ENCODE measurements around the gene AZU1.
"Not testable (repeated sequence)": the region's sequence is repeated elsewhere in the genome, so short reads cannot be mapped to it uniquely, and the experiment has no call there.

AZU1 gene

DNA sequence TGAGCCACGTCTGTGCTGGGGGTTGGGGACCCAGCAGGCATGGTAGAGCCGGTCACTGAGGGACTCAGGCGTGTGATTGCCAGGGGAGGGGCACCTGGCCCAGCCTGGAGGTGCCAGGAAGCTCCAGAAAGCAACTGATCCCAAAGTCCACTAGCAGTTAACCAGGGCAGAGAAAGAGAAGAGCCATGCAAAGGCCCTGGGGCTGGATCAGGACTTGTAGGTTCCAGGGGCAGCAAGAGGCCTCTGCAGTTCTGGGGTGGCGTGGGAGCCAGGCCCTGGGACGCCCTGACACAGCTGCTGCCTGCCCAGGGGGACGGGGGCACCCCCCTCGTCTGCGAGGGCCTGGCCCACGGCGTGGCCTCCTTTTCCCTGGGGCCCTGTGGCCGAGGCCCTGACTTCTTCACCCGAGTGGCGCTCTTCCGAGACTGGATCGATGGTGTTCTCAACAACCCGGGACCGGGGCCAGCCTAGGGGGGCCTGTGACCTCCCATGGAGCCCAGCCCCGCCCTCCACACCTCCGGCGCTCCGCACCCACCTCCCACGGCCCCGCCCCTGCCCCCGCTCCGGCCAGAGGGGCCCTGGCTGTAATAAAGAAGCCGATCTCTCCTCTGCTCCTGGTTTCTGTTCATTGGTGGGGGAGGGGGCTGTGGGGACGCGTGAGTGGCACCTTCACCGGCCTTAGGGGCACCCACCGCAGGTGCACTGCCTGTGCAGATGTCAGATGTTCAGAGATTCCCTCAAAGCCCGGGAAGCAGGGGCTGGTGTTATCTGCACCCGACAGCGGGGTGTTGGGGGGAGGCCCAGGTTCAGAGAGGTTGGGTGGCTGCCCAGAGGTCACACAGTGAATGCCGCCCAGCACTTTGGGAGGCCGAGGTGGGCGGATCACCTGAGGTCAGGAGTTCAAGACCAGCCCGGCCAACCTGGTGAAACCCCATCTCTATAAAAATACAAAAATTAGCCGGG lies 4.1 kb downstream of the AZU1 start:
- no peak for DNase-seq (ENCODE audit: low read depth)

DNA sequence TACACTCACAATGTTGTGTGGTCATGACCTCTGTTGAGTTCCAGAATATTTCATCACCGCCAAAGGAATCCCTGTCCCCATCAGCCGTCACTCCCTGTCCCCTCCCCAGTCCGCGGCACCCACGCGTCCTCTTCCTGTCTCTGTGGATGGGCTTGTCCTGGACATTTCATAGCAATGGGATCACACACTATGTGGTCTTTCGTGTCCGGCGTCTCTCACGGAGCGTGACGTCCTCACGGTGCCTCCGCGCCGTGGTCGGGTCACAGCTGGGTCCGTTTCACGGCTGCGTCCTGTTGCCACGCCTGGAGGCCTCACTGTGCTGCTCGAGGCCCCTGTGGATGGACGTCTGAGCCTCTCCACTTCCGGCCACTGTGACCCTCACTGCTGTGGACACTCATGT lies 6.6 kb downstream of the AZU1 start:
- DNase-seq (ENCODE audit: low read depth), result no peak

DNA sequence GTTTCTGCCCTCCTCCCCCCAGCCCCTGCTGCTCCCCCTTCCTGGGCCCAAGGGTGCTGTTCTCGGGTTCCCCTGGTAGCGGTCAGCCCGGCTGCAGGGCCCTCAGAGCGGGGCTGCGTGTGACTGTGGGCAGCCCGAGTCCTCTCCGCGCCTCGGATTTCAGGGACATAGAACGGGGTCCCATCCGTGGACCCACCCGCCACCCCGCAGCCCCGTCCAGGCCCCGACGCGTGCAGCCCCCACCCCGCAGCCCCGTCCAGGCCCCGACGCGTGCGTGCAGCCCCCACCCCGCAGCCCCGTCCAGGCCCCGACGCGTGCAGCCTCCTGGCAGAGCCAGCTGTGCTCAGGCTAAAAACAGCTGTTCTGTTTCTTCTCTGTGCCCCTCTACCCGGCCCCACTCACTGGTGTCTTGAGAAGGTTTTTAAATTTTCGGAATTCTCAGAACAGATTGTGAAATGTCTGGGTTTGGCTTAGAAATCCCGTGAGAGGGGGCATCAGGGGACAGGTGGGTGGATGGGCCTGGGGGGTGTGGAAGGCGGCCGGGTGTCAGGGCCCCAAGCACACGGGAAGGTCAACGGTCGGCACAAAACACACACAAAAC lies 7.7 kb downstream of the AZU1 start:
- DNase-seq (ENCODE audit: low read depth), result no peak

DNA sequence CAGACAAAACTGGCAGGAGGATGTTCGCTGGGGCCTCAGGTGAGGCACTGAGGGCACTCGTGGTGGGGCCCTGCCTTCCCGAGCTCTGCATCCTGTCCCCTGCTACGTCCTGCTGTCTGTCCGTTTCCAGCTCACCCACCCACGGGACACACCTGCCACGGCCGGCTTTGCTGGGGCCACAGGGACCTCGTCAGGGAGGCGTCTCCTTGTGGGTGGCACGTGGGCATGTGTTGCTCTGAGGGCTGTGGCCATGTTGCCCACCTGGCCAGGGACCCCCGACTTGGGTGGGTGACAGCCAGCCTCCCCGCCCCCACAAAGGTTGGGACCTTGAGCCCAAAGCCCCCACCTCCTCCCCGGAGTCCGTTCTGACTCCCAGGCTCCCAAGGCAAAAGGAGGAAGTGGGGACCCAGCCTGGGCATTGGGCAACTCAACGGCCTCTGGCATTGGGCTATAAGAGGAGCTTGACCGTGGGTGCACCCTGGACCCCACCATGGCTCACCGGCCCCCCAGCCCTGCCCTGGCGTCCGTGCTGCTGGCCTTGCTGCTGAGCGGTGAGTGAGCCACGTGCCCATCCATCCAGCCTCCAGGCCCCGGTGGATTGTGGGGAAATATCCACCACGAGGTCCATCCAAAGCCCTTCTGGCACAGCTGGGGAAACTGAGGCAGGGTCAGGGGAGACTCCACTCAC lies 13.0 kb downstream of the AZU1 start, which contains the start of gene PRTN3:
Gene PRTN3 (plus strand): TSS at position 481 of the 688 bp plus-strand sequence. CDS start 10 bp downstream, at position 491.
- DNase-seq (ENCODE audit: low read depth), result no peak

DNA sequence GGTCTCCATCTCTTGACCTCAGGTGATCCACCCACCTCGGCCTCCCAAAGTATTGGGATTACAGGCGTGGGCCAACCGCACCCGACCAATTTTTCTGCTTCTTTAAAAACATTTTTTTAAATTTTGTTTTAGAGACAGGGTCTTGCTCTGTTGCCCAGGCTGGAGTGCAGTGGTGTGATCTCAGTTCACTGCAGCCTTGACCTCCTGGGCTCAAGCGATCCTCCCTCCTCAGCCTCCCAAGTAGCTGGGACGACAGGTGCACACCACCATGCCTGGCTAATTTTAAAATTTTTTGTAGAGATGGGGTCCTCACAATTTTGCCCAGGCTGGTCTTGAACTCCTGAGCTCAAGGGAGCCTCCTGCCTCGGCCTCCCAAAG lies 15.2 kb downstream of the AZU1 start:
- not testable (repeated sequence) for DNase-seq (ENCODE audit: low read depth)

DNA sequence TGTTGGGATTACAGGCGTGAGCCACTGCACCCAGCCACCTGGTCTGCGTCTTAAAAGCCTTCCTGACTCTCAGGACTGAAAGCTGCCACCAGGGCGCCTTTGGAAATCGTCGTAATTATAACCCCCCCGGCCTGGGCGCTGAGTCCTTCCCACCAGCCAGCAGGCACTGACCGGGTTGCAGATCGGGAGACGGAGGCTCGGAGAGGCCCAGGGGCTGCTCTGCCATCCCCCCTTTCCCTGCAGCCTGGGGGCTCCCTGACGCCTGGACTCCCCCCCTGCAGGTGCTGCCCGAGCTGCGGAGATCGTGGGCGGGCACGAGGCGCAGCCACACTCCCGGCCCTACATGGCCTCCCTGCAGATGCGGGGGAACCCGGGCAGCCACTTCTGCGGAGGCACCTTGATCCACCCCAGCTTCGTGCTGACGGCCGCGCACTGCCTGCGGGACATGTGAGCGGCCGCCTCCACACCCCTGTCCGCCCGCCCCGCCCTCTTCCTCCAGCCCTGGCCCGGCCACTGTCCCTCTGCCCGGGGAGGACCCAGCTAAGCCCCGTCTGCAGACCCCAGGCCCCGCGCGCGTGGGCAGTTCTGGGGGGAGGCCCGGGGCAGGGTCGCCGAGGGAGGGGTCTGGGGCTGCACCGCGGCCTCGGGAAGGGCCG lies 15.7 kb downstream of the AZU1 start:
- DNase-seq (ENCODE audit: low read depth), result no peak

DNA sequence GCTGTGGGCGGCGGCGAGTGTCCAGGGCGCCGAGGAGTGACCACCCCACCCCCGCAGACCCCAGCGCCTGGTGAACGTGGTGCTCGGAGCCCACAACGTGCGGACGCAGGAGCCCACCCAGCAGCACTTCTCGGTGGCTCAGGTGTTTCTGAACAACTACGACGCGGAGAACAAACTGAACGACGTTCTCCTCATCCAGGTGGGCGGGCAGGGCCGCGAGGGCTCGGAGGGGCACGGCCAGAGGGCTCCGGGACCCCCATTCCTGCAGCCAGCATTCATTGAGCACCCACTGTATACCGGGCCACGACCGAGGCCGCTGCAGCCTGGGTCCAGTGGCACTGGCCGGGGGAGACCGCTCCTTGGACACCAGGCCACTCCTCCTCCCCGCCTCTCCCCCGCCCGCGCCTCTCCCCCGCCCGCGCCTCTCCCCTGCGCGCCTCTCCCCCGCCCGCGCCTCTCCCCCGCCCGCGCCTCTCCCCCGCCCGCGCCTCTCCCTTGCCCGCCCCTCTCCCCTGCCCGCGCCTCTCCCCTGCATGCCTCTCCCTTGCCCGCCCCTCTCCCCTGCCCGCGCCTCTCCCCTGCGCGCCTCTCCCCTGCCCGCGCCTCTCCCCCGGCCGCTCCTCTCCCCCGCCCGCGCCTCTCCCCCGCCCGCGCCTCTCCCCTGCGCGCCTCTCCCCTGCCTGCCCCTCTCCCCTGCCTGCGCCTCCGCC lies 16.4 kb downstream of the AZU1 start:
- no peak for DNase-seq (ENCODE audit: low read depth)

DNA sequence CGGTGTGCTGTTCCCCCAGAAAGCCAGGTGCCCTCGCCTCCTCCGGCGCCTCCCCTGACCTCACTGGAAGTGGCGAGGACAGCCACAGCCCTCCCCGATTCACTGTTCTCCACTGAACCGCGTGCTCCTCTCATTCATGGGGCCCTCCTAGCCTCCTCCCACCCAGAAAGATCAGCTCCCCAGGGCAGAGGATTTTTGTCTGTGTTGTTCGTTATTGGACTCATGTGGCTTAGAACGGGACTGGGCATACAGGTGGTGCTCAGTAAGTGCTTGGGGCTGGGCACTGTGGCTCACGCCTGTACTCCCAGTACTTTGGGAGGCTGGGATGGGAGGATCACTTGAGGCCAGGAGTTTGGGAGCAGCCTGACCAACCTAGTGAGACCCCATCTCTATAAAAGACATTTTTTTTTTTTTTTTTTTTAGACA lies 16.9 kb downstream of the AZU1 start:
- DNase-seq (ENCODE audit: low read depth), result no peak

DNA sequence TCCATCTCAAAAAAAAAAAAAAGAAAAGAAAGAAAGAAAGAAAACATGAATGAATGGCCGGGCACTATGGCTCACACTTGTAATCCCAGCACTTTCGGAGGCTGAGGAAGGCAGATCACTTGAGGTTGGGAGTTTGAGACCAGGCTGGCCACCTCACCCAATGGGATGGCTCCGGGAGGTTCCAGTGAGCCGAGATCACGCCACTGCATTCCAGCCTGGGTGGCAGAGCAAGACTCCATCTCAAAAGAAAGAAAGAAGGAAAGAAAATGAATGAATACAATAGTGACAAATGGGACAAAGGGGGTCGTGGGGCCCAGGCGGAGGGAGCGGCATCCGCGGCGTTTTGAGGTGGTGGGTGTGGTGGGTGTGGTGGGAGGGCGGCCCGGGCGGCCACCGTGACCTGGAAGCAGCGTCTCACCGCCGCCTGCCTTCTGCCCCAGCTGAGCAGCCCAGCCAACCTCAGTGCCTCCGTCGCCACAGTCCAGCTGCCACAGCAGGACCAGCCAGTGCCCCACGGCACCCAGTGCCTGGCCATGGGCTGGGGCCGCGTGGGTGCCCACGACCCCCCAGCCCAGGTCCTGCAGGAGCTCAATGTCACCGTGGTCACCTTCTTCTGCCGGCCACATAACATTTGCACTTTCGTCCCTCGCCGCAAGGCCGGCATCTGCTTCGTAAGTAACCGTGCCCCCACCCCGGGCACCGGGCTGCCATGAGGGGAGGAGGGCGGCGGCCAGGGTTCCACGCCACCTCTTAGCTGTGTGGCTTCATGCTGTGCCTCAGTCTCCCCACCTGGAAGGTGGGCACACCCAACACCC lies 18.3 kb downstream of the AZU1 start:
- DNase-seq (ENCODE audit: low read depth), result no peak

DNA sequence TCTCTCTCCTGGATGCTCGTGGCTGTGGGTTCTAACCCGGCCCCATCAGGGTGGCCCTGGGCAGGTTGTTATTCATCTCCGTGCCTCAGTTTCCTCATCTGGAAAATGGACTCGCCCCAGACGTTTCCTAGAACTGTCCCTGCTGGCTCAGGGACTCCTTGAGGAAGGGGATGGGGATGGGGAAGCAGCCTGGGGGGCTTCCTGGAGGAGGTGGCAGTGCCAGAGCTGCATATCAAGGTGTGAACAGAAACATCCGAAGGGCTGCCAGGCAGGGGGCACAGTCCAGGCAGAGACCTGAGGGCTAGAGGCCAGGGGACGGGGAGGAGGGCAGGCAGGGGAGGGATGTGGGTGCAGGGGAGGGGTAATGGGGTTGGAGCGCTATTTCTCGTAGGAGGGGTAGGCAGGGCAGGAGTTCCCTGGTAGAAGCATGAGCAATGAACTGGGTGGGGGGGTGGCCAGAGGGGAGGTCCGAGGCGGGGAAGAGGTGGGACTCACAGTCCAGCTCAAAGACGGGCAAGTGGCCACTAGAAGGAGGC lies 20.8 kb downstream of the AZU1 start:
- no peak for DNase-seq (ENCODE audit: low read depth)

DNA sequence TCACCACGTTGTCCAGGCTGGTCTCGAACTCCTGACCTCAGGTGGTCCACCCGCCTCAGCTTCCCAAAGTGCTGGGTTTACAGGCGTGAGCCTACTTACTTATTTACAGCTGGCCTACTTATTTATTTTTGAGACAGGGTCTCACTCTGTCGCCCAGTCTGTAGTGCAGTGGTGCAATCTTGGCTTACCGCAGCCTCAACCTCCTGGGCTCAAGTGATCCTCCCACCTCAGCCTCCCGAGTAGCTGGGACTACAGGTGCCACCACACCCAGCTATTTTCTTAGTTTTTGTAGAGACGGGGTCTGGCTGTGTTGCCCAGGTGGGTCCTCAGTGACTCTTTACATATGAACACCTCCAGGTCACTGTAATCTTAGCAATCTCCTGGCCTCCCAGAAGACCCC lies 21.6 kb downstream of the AZU1 start:
- DNase-seq (ENCODE audit: low read depth), result not testable (repeated sequence)

DNA sequence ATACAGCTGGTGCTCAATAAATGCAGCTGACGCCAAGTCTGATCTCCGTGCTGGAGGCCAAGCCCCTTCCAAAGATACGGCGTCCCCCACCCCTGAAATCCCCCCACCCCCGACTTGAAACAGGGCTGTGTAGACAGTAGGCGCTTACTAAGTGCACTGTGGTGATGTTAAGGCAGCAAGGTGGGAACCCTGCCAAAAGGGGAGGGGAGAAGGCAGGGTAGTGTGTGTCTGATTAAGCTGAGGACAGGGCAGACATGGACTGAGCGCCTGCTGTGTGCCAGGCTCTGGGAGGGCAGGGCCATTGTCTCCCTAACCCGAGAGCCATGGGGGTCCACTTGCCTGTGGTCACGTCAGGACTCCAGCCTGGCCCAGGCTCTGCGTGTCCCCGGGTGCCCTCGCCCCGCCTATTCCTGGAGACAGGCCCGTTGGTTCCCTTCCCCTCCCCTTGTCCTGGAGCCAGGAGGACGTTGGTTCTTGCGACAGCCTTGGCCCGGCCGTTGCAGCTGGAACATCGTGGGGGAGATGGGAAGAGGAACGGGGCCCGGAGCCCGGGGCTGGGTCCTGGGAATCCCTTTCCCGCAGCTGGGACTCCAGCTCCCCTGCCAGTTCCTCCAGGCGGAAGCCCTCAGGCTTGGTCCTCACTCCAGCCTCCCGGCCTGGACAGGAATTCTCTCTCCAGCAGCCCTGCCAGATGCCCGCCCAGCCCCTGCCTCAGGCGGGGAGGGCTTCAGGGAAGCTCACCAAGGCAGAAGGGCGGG lies 22.8 kb downstream of the AZU1 start:
- no peak for DNase-seq (ENCODE audit: low read depth)

DNA sequence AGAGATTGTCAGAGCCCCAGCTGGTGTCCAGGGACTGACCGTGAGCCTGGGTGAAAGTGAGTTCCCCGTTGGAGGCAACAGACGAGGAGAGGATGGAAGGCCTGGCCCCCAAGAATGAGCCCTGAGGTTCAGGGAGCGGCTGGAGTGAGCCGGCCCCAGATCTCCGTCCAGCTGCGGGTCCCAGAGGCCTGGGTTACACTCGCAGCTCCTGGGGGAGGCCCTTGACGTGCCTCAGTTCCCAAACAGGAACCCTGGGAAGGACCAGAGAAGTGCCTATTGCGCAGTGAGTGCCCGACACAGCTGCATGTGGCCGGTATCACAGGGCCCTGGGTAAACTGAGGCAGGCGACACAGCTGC lies 23.3 kb downstream of the AZU1 start:
- no peak for DNase-seq (ENCODE audit: low read depth)

DNA sequence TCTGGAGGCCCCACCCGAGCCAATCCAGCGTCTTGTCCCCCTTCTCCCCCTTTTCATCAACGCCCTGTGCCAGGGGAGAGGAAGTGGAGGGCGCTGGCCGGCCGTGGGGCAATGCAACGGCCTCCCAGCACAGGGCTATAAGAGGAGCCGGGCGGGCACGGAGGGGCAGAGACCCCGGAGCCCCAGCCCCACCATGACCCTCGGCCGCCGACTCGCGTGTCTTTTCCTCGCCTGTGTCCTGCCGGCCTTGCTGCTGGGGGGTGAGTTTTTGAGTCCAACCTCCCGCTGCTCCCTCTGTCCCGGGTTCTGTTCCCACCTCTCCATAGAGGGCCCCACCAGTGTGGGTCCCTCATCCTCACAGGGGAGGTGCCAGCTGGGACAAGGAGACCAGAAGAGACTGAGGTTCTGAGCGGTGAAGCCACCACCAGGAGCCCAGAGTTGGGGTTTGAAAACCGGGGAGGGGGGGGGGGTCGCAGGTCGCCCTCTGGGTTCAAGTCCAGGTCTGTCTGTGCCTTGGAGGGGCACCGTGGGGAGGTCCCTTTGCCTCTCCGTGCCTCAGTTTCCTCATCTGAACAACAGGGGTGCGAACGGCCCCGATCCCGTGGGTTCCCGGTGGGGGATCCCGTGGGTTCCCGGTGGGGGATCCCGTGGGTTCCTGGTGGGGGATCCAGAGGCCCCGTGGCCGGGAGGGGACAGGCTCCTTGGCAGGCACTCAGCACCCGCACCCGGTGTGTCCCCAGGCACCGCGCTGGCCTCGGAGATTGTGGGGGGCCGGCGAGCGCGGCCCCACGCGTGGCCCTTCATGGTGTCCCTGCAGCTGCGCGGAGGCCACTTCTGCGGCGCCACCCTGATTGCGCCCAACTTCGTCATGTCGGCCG lies 24.7 kb downstream of the AZU1 start, which contains the start of gene ELANE:
Gene ELANE (plus strand): TSS at position 168 of the 878 bp plus-strand sequence. CDS start 26 bp downstream, at position 194.
- no peak for DNase-seq (ENCODE audit: low read depth)

DNA sequence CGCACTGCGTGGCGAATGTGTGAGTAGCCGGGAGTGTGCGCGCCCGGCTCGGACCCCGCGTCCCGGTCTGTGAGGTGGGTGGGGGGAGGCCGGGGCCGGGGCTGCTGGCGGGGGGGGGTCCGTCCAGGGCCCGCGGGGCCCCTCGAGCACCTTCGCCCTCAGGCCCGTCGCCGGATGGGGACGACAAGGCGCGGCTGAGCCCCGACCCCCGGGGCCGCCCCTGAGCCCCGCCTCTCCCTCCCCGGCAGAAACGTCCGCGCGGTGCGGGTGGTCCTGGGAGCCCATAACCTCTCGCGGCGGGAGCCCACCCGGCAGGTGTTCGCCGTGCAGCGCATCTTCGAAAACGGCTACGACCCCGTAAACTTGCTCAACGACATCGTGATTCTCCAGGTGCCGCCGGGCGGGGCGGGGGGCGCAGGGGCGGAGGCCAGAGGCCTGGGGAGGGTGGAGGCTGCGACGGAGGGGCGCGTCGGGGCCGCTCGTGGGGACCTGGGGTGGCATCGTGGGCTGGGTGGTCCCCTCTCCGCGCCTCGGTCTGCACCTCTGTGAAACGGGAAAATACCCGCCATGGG lies 25.5 kb downstream of the AZU1 start:
- DNase-seq (ENCODE audit: low read depth), result no peak

DNA sequence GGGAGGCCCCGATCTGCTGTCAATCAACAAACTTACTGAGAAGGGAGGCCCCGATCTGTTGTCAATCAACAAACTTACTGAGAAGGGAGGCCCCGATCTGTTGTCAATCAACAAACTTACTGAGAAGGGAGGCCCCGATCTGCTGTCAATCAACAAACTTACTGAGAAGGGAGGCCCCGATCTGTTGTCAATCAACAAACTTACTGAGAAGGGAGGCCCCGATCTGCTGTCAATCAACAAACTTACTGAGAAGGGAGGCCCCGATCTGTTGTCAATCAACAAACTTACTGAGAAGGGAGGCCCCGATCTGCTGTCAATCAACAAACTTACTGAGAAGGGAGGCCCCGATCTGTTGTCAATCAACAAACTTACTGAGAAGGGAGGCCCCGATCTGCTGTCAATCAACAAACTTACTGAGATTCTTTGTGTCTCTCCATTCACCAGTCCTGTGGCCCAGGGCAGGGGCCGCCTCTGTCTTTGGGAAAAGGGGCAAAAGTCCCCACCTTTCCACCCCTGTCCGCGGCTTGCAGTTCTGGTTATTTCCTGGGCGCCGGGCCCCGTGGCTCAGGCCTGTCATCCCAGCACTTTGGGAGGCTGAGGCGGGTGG lies 26.1 kb downstream of the AZU1 start:
- DNase-seq (ENCODE audit: low read depth), result not testable (repeated sequence)

DNA sequence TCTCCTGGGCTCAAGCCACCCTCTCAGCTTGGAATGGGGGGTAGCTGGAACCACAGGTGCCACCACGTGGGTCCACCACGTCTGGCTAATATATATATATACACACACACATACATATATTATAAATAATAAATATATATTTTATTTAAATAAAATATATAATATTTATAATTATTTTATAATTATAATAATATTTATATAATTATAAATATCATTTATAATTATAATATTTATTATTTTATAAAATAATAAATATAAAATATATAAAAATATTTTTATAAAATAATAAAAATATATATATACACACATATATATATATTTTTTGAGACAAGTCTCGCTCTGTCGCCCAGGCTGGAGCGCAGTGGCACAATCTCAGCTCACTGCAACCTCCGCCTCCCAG lies 26.9 kb downstream of the AZU1 start:
- DNase-seq (ENCODE audit: low read depth), result no peak

DNA sequence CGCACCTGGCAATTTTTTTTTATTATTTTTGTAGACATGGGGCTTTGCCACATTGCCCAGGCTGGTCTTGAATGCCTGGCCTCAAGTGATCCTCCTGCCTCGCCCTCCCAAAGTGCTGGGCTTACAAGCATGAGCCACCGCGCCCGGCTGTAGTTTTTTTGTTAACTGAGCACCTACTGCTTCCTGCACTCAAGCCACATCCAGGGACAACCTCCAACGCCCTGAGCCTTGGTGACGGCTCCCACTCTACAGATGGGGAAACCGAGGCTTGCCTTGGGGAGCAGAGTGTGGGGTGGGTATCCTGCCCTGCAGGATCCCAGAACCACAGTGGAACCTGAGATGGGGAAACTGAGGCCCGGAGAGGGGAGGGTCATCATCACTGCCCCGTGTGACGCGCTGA lies 27.5 kb downstream of the AZU1 start:
- no peak for DNase-seq (ENCODE audit: low read depth)

Data from stimulated activated CD8-positive, alpha-beta memory T cell treated with anti-CD3 and anti-CD28 coated beads, Interleukin-12 subunit alpha, Interleukin-12 subunit beta, amount 100 ng/mL, for 1 hour (primary cell).